GM18520 (cell line): ENCODE results near the gene SEC14L2.
"Not testable (repeated sequence)": the region's sequence is repeated elsewhere in the genome, so short reads cannot be mapped to it uniquely, and the experiment has no call there.

ENCODE experiments used
- ATAC-seq: cut with Tn5 transposase; IDR thresholded peaks from one replicate; pipeline ENCODE4 v1.9.1; 2021; ENCODE audit not compliant: unreplicated experiment

Gene SEC14L2

GRCh38 chr22:30425616-30426387 is 29.0 kb downstream of the SEC14L2 start, which contains the start of gene MTFP1:
MTFP1 (plus strand) TSS chr22:30425768; CDS start chr22:30425880, 112 bp downstream.
- no peak for ATAC-seq

DNA sequence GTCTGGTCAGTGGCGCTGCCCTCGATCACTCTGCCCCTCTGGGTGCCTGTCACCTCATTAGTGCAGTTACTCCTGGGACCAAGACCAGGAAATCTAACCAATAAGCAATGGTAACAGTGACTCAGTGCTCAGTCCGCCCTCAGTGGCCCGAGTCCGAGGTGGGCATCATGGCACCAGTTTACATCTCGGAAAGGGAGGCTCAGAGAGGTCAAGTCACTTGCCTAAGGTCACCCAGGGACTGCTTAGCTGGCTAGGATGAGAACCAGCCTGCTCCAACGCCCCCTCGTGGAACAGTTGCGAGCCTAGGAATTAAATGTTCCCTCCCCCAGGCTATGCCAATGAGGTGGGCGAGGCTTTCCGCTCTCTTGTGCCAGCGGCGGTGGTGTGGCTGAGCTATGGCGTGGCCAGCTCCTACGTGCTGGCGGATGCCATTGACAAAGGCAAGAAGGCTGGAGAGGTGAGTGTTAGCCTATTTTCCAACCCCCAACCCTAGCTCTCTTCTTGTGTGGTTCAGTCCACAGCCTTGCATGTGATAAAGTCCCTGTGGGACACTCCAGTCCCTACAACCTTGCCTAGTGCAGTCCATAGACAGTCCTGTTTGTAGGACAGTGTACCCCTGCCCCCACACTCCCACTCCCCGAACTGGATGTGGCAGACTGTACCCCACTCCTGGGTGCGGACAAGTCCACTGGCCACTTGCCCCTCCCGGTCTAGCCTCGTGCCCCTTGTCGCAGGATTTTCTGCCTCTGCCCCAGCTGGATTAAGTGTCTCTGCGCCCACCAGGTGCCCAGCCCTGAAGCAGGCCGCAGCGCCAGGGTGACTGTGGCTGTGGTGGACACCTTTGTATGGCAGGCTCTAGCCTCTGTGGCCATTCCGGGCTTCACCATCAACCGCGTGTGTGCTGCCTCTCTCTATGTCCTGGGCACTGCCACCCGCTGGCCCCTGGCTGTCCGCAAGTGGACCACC is 29.9 kb downstream of the SEC14L2 start:
- no peak for ATAC-seq

DNA sequence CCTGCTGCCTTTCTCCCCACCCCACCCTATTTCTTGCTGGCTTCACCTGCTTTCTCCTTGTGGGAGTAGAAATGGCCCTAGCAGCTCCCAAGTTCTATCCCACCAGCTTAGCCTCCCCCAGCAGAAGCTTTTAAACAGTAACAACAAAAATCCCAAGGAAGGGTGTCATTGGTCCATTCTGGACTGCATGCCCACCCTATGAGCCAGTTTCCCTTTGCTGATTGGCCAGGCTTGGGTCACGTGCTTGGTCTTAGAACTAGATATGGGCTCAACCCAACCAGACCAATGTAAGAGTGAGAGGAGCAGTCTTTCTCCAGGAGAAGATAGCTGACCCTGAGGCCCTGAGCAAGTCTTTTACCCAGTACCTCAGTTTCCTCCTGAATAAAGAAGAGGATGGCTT is 31.1 kb downstream of the SEC14L2 start:
- no peak for ATAC-seq

DNA sequence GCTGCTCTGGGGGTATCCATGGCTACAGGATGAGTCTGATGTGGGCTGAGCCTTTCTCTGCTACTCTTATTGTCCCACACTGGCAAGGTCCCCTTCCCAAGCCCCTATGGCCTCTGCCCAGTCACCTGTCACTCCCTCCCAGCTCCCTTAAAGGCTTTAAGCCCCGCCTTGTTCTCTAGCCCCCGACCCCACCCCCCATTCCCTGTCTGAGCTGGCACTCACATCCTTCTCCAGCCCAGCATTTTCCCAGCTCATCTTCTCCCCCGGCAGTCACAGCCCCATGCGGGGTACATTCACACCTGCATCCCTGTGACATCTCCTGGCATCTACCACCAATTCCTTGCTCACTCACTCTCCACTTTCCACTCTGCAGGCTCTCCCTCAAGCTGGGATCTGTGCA is 33.1 kb downstream of the SEC14L2 start:
- ATAC-seq: no peak

DNA sequence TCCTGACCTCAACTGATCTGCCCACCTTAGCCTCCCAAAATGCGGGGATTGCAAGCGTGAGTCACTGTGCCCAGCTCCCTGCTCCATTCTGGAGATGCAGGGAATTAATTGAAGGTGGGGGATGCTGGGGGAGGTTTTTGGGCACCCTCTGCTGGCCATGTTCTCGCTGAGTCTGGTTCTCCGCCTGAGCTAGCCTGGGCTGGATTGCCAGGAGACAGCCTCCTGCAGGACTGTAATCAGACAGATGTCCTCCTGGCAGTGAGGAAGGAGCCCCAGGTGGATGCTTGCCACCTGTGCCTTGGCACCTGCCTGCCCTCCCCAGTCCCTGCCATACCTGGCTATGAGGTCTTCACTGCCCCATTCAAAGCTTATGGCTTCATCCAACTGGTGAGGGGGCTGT is 34.1 kb downstream of the SEC14L2 start:
- no peak for ATAC-seq

DNA sequence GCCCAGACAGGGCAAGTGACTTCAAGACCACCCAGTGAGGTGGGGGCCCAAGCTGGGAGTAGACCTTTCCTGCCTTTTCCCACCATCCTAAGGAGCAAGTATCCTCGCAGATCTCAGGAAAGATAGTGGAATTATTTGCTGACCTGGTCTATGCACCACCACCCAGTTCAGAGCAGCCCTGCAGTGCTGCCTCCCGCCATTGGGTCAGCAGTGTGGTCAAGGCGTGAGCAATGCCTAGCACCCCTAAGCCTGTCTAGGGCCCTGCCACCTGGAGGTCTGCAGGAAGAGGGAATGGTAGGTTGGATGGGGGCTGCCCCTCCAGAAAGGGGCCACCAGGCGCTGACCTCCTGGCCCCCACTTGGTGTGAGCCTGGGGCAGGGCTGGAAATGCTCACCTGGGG is 35.3 kb downstream of the SEC14L2 start:
- no peak for ATAC-seq

DNA sequence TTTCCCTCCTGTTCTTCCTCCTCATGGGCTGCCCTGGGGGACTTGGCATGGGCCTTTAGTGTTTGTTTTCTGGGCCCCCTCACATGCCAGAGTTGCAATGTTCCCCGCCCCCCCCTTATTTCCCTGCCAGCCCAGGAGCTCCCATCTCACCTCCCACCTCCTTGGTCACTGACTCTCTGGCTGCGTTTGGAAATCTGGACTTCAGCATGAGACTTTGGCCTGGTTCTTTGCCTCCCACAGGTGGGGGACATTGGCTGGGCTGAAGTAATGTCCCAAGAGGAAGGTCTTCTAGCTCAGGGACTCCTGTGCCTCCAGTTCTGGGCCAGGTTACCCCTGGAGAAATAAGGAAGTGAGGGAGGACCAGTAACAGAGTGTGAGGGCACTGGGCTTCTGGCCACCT is 35.7 kb downstream of the SEC14L2 start:
- ATAC-seq: no peak

- no peak for ATAC-seq
Measured at GRCh38 chr22:30433227-30433626, 36.4 kb downstream of the SEC14L2 start.

DNA sequence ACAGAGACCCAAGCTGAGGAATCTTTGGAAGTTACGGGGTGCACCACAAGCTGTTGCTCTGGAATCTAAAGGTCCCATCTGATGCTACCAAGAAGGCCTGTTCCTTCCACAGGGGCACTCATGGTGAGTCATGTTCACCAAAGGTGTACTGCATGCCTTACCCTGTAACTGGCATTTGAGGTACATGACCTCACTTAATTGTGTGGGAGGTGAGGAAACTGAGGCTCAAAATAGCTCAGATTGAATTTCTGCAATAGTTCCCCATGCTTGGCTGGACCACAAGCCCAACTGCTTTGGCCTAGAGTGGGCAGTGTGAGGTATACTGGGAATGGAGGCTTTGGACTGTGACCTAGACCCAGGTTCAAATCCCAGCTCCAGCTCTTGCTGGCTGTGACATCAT is 37.0 kb downstream of the SEC14L2 start:
- ATAC-seq: no peak

GRCh38 chr22:30434843-30435242 is 38.0 kb downstream of the SEC14L2 start:
- ATAC-seq: no peak

- no peak for ATAC-seq
Measured at GRCh38 chr22:30435674-30436126, 38.9 kb downstream of the SEC14L2 start.

- ATAC-seq: no peak
Measured at GRCh38 chr22:30436196-30436595, 39.4 kb downstream of the SEC14L2 start.

DNA sequence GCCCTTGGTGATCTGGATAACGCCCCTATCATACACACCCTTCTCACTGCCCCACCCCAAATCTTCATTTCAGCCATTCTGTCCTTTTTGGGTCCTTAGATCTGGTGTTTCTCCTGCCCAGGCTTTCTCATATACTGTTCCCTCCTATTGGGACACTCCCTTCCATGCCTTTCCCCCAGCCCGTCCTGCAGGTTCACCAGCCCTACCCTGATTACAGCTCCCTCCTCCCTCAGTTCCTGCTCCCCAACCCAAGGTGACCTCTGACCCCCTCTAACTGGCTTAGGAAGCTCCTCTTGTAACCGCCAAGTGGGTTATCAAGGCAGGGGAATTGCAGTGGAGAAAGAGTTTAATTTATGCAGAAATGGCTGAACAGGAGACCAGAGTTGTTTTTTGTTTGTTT is 41.7 kb downstream of the SEC14L2 start:
- ATAC-seq: no peak

- no peak for ATAC-seq
Measured at GRCh38 chr22:30439226-30439625, 42.4 kb downstream of the SEC14L2 start.

DNA sequence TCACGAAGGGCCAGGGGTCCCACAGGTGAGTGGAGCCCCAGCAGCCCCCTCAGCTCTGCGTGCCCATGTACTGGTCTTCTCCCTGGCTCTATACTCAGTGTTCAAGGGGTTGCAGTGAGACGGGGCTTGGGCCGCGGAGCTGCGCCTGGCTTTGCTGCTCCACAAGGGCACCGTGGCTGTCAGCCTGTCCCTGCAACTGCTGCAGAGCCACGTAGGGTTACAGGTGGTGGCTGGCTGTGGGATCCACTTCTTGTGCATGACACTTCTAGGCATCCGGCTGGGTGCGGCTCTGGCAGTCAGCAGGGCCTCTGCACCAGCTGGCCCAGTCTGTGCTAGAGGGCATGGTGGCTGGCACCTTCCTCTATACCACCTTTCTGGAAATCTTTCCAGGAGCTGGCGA is 43.0 kb downstream of the SEC14L2 start:
- ATAC-seq: no peak

- no peak for ATAC-seq
Measured at GRCh38 chr22:30441088-30441487, 44.3 kb downstream of the SEC14L2 start.

- no peak for ATAC-seq
Measured at GRCh38 chr22:30444632-30445437, 48.0 kb downstream of the SEC14L2 start.

- ATAC-seq: no peak
Measured at GRCh38 chr22:30445438-30446145, 48.8 kb downstream of the SEC14L2 start.

DNA sequence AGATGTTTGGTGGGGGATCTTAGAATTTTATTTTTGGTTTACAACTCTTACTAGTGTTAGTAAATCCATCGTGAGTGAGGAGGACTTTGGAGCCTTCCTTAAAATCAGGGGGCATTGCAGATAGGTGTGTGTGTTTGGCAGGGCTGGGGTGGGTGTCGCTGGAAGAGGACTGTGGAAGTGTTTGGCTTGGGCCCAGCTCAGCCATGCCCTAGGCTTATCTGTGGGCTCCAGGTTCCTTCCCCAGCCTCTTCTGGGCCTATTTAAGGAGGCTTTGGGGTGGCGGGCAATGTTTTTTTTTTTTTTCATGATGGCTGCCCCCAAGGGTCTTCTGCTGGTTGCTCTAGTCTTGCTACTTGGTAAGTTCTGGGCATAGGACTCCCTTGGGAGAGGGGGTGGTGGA is 50.8 kb downstream of the SEC14L2 start:
- no peak for ATAC-seq

DNA sequence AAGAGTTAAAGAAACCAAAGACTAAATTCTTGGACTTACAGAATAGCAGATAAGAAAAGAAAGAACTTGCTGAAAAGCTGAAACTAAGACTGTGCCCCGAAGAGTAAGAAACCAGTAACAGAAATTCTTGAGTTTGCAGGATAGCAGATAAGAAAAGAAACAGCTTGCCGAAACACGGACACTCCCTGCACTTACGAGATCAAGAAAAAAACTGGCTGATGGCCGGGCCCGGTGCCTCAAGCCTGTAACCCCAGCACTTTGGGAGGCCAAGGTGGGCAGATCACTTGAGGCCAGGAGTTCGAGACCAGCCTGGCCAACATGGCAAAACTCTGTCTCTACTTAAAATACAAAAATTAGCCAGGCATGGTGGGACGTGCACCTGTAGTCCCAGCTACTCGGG is 54.7 kb downstream of the SEC14L2 start:
- not testable (repeated sequence) for ATAC-seq
